HG02943 (cell line): ENCODE data around the gene CFAP45.
A peak's percentile ranks its signal among the peaks of the same experiment; 100 is the strongest.
"Not testable (repeated sequence)": the region's sequence is repeated elsewhere in the genome, so short reads cannot be mapped to it uniquely, and the experiment has no call there.

Experiments
- ATAC-seq: cut with Tn5 transposase; IDR thresholded peaks from one replicate; pipeline ENCODE4 v1.9.1; 2021; ENCODE audit warnings: mild to moderate bottlenecking, low read depth, moderate library complexity; ENCODE audit not compliant: unreplicated experiment

CFAP45 gene

GRCh38 chr1:159908031-159908940, 8.3 kb upstream of the CFAP45 start:
- ATAC-seq, result no peak

- no peak for ATAC-seq
Observed at GRCh38 chr1:159906960-159907359, 7.0 kb upstream of the CFAP45 start.

DNA sequence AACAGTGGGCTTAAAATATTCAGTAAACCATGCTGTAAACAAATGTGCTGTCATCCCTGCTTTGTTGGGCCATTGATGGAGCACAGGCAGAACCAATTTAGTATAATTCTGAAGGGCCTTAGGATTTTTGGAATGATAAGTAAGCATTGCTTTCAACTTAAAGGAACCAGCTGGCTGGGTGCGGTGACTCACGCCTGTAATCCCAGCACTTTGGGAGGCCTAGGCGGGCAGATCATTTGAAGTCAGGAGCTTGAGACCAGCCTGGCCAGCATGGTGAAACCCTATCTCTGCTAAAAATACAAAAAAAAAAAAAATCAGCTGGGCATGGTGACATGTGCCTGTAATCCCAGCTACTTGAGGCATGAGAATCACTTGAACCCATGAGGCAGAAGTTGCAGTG, 4.1 kb upstream of the CFAP45 start:
- not testable (repeated sequence) for ATAC-seq

- ATAC-seq, result no peak
Observed at GRCh38 chr1:159902541-159902940, 2.6 kb upstream of the CFAP45 start.

DNA sequence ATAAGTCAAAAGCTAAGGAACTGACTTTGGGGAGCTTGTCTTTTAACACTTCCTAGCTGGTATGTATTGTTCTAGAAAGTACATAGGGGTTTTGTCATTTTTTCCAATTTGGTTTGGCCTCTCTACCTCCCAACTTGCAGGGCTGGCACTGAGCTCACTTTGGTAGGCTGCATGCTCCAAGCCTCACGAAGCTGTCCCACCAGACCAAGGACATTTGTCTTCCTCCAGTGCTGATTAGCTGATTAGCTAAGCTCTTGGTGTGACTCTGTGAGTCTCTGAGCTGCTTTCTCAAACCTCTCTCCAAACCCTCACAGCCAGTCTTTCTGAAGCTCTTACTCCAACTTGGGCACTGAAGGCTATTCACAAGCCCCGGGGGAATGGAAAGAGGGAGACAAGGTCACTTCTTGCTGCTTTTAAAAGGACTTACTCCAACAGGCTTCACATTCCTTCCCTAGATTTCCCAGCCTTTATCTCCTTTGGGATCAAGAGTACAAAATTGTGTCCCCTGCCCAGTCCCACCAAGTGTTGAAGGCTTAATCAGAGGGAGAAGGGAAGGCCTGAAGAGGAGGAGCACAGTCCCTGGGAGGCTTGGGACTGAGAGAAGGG, 893 bp upstream of the CFAP45 start:
- no peak for ATAC-seq

DNA sequence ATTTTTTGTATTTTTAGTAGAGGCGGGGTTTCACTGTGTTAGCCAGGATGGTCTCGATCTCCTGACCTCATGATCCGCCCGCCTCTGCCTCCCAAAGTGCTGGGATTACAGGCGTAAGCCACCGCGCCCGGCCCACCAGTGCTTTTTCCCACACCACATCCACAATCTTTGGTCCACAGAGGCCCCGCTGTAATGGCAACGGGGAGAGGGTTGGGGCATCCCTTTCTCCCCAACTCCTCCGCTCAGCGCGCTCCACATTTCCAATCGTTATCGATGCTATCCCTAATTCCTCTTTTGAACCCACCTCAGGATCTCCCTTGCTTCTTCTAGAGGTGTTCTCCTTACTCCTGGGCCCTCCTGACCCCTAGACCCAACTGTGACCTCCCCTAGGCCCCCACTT, 331 bp downstream of the CFAP45 start:
- ATAC-seq, result not testable (repeated sequence)

DNA sequence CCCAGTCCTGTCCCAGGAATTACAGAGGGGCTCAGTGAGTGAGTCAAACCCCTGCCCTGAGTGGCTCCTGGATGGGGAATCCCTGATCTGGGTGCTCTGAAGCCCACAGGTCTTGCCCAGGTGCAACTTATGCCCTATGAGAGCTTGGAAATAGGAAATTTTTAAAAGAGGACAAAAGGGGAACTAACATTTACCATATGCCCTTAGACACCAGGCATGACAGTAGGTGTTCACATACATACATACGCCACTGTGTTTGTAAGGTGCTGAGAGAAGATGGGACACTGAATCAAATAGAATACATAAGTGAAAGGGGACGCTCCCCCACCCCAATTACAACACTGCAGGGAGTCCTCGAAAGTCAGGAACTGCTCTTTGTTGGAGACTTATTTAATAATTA, 1.4 kb downstream of the CFAP45 start:
- no peak for ATAC-seq

- ATAC-seq, result no peak
Observed at GRCh38 chr1:159897962-159898361, 2.0 kb downstream of the CFAP45 start.

- no peak for ATAC-seq
Observed at GRCh38 chr1:159896546-159896930, 3.4 kb downstream of the CFAP45 start.

DNA sequence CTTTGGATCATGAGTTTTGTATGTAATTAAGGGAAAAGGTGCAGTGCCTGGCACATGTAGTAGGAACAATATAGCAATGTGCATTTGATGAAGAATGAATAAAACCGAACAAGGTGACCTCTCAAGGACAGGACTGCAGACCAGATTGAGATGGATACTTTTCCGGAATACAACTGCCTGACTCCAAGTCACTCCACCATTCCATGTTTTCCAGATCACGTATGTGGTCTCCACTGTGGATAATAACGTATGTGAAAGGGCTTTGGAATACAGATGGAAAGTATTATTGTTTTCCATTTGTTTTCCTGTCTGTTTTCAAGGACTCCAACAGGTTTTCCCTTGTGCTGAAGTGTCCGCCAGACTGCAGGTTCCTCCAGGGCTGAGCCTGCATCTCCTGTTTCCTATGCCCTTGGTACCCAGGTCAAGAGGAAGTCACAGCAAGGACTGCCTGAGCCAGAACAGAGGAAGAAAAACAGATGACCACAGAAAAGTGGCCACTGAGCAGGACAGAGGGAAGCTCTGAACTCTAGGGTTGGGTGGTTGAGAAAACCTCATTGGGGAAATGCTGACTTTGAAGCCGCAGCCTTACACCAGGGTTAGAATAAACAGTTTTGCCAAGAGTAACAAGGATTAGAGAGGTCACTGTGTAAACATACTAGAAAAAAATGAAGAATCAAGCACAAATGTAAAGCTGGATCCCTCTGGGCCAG, 4.0 kb downstream of the CFAP45 start:
- ATAC-seq, result no peak

- ATAC-seq, result no peak
Observed at GRCh38 chr1:159895286-159895685, 4.7 kb downstream of the CFAP45 start.

- no peak for ATAC-seq
Observed at GRCh38 chr1:159892944-159893343, 7.0 kb downstream of the CFAP45 start.

GRCh38 chr1:159891275-159892157, 8.4 kb downstream of the CFAP45 start:
- ATAC-seq, result peak; percentile 77

DNA sequence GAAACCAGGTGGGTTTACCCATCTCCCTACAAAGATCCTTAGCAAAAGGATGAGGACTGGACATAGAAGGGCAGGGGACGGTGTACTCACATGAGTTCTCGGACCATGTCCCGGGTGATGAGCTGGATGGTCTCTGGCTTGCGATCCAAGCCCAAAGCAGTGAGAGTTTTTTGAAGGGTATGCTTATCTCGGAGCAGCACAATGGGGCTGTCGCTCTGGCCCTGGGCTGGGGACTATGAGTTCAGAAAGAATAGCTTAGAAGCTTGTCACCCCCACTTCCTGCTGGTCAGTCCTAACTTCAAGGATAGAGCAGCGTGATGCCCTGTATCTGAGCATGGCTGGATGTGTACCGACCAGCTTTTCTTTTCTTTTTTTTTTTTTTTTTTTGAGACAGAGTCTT, 9.6 kb downstream of the CFAP45 start:
- ATAC-seq, result no peak

DNA sequence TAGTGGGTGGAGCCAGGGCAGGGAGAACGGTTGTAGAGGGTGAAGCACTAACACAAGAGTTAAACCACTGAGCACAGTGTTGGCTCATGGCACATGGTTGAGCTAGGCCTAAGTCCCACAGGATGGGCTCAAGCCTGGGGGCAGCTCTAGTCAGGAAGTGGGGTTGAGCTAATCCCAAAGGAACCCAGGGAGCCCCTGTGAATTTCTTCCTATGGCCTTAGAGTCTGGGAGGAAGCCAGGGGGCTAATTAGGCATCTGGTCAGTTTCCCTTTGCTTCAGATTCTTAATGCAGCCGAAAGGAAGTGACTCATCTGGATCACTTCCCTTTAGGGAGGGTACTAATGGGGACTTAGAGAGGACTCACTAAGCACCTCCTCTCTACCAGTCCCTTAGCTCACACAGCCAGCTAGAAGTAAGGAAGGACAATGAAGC, 10.1 kb downstream of the CFAP45 start:
- peak; percentile 86 for ATAC-seq

- no peak for ATAC-seq
Observed at GRCh38 chr1:159889202-159889601, 10.8 kb downstream of the CFAP45 start.

GRCh38 chr1:159884296-159884695, 15.7 kb downstream of the CFAP45 start:
- ATAC-seq, result no peak

GRCh38 chr1:159883134-159883533, 16.8 kb downstream of the CFAP45 start:
- ATAC-seq, result no peak

GRCh38 chr1:159882527-159882862, 17.5 kb downstream of the CFAP45 start:
- no peak for ATAC-seq
